Amniotic stem cell (primary cell): ENCODE measurements around the gene DGKG.

Experiments used
- DNase-seq: peaks from one replicate; lab custom pipeline; 2025; lab: John Stamatoyannopoulos, UW

DGKG gene

GRCh38 chr3:186273586-186273985, 88.4 kb downstream of the DGKG start:
- DNase-seq, result no peak

- DNase-seq, result no peak
These were observed 91.3 kb downstream of the DGKG start for GRCh38 chr3:186270701-186271100.

GRCh38 chr3:186268616-186269448, 93.2 kb downstream of the DGKG start:
- no peak for DNase-seq

- no peak for DNase-seq
These were observed 94.3 kb downstream of the DGKG start for GRCh38 chr3:186267758-186268157.

- no peak for DNase-seq
These were observed 97.2 kb downstream of the DGKG start for GRCh38 chr3:186264608-186265400.

GRCh38 chr3:186261638-186262037, 100.4 kb downstream of the DGKG start:
- no peak for DNase-seq

- no peak for DNase-seq
These were observed 101.3 kb downstream of the DGKG start for GRCh38 chr3:186260726-186261125.

GRCh38 chr3:186259612-186260383, 102.2 kb downstream of the DGKG start:
- peak; percentile 27 for DNase-seq

GRCh38 chr3:186258968-186259367, 103.1 kb downstream of the DGKG start:
- DNase-seq, result no peak

- DNase-seq, result no peak
These were observed 104.2 kb downstream of the DGKG start for GRCh38 chr3:186257866-186258265.

- no peak for DNase-seq
These were observed 106.2 kb downstream of the DGKG start for GRCh38 chr3:186255703-186256331.

GRCh38 chr3:186254676-186255650, 107.1 kb downstream of the DGKG start:
- DNase-seq, result no peak

GRCh38 chr3:186251948-186252619, 110.0 kb downstream of the DGKG start:
- no peak for DNase-seq

GRCh38 chr3:186248850-186249249, 113.2 kb downstream of the DGKG start:
- DNase-seq, result no peak

GRCh38 chr3:186247821-186248814, 113.9 kb downstream of the DGKG start:
- DNase-seq, result no peak

- DNase-seq, result no peak
These were observed 115.1 kb downstream of the DGKG start for GRCh38 chr3:186246941-186247340.

GRCh38 chr3:186244016-186244415, 118.0 kb downstream of the DGKG start:
- no peak for DNase-seq

GRCh38 chr3:186241910-186242821, 119.9 kb downstream of the DGKG start:
- no peak for DNase-seq
